ENCODE results near the gene VAV3. TPM values are rescaled to one million over a fixed set of nuclear protein-coding genes. Genes with fewer than 3 reads are reported as not detected.

VAV3 gene
- total and polyA plus RNA-seq, 10 of the 15 experiments (the other 5 are each of a cell fraction or from before 2014, with no cell fraction given) = 0.84 to 5.5 (median 3.4) TPM

GRCh38 chr1:107953556-107953955, 11.4 kb downstream of the VAV3 start:
- no TSS peak for BruUV-seq (replicated peaks)
- POLR2A ChIA-PET = interaction anchor here (1.0 kb wide), 1 partner anchor 10 kb away, joined by 3 read pairs; no protein-coding TSS in a partner anchor
- FAIRE-seq (no peak), DNase-seq (ENCODE audit: low read depth, low spot score) (no peak), ATAC-seq (no peak)
- RAD21 ChIA-PET (ENCODE audit: unreplicated experiment) = no interaction called here
- CTCF ChIA-PET = interaction anchor here (1.2 kb wide), 1 partner anchor 171 kb away, joined by 3 read pairs; no protein-coding TSS in a partner anchor
- Histone ChIP-seq H3K79me2 (ENCODE audit: control insufficient read depth, insufficient read depth, low read length) (no peaks in the 10 kb centered on the region; the same call in 1 of the 2 replicates), H3K36me3 (ENCODE audit: control insufficient read depth in 2 of 2, insufficient read depth in 2 of 2, low read length in 1 of 2) (no peaks in the 10 kb centered on the region), H3K9me3 (replicated peaks; ENCODE audit: control insufficient read depth, insufficient read depth, low read length) (no peaks in the 10 kb centered on the region), H3K27me3 (replicated peaks in 1 of 2; ENCODE audit: control insufficient read depth in 2 of 2, insufficient read depth in 2 of 2, low read length in 1 of 2) (no peaks in the 10 kb centered on the region), H3K4me1 (ENCODE audit: control insufficient read depth, insufficient read depth, low read length) (peaks cover 18% of the 10 kb centered on the region), H2AFZ (ENCODE audit: control insufficient read depth, low read depth, low read length) (no peak overlapping the region), H3K27ac (ENCODE audit: control insufficient read depth, insufficient read depth) (no peak overlapping the region), H3K4me3 (no peak overlapping the region), H3K4me2 (ENCODE audit: control insufficient read depth, insufficient read depth) (no peak overlapping the region), H4K20me1 (ENCODE audit: control insufficient read depth, insufficient read depth) (no peaks in the 10 kb centered on the region), H3K9ac (ENCODE audit: control insufficient read depth, insufficient read depth, low read length) (no peak overlapping the region)
- TF ChIP-seq MYC (IDR thresholded peaks at IDR 0.05; ENCODE audit: insufficient read depth, insufficient read length, insufficient replicate concordance, low read length, severe bottlenecking) (no peak), KLF5 (IDR thresholded peaks at IDR 0.05; ENCODE audit: partially characterized antibody) (no peak), PBX3 (IDR thresholded peaks at IDR 0.05; ENCODE audit: insufficient replicate concordance, low read depth, low read length) (no peak), ZNF622 (IDR thresholded peaks at IDR 0.05) (no peak), REST (IDR thresholded peaks at IDR 0.05; ENCODE audit: low read depth, low read length) (no peak), JUNB (IDR thresholded peaks at IDR 0.05) (no peak), USF1 (IDR thresholded peaks at IDR 0.05; ENCODE audit: borderline replicate concordance, extremely low read length, insufficient read depth, low read depth, low read length) (no peak), NR2C2 (IDR thresholded peaks at IDR 0.05; ENCODE audit: borderline replicate concordance, control insufficient read depth, insufficient read length, low read depth) (no peak), KAT2A (conservative IDR thresholded peaks at IDR 0.05; ENCODE audit: control insufficient read depth, low read depth, low read length) (no peak), EGR1 (IDR thresholded peaks at IDR 0.05; ENCODE audit: borderline replicate concordance in 1 of 2, low read depth in 2 of 2, low read length in 2 of 2) (no peak), DPF2 (IDR thresholded peaks at IDR 0.05) (no peak), EP300 (IDR thresholded peaks at IDR 0.05; ENCODE audit: borderline replicate concordance in 1 of 2, control insufficient read depth in 1 of 2, low read depth in 2 of 2, low read length in 2 of 2) (no peak), LARP7 (IDR thresholded peaks at IDR 0.05) (no peak)
- 100% methylated on average over 3 of the region's 3 CpGs for WGBS (ENCODE audit: insufficient coverage, insufficient replicate concordance, low lambda C conversion rate, missing lambda C conversion rate)
- SMC1A ChIA-PET (ENCODE audit: uncharacterized antibody, unreplicated experiment) = interaction anchor here (1.5 kb wide), 1 partner anchor 15 kb away, joined by 3 read pairs; no protein-coding TSS in a partner anchor
- in situ Hi-C loops (cut with MboI) (no loop called here), intact Hi-C loops (cut with micrococcal nuclease; ENCODE audit: unreplicated experiment) (no loop called here)

All from GM12878 (cell line).